HCT116 (cell line): ENCODE measurements around the gene CORO2B.

Source experiments
- CTCF ChIP-seq, 3 experiments: fragments of 200-600 bp in 1 of 3; sonication (generic) in 1 of 3; IDR thresholded peaks in 2 of 3; conservative IDR thresholded peaks in 1 of 3; 2 replicates each; pipeline ENCODE4 v1.5.1; 2012 to 2017; ENCODE audit warnings: low read depth in 2 of 3, low read length in 2 of 3, antibody characterized with exemption in 1 of 3, borderline replicate concordance in 1 of 3, control low read depth in 1 of 3, mild to moderate bottlenecking in 1 of 3, mixed read lengths in 1 of 3, mixed run types in 1 of 3, moderate library complexity in 1 of 3; ENCODE audit not compliant: insufficient read depth in 1 of 3
- EZH2 ChIP-seq: fragments of 200-600 bp; sonication (generic); IDR thresholded peaks from 2 replicates; pipeline ENCODE4 v1.6.1; 2017; ENCODE audit warnings: antibody characterized with exemption, mixed run types
- POLR2A ChIP-seq: IDR thresholded peaks from 2 replicates; pipeline ENCODE4 v1.7.0; 2011; ENCODE audit warnings: borderline replicate concordance; ENCODE audit not compliant: insufficient read depth, insufficient read length; ENCODE audit errors: extremely low read depth
- TF ChIP-seq, protein P1 (sequence below): IDR thresholded peaks from 2 replicates; pipeline ENCODE4 v1.6.1; 2012; ENCODE audit warnings: low read depth
- TF ChIP-seq, protein P2 (sequence below): IDR thresholded peaks from 2 replicates; pipeline ENCODE4 v1.6.1; 2012

DNA sequence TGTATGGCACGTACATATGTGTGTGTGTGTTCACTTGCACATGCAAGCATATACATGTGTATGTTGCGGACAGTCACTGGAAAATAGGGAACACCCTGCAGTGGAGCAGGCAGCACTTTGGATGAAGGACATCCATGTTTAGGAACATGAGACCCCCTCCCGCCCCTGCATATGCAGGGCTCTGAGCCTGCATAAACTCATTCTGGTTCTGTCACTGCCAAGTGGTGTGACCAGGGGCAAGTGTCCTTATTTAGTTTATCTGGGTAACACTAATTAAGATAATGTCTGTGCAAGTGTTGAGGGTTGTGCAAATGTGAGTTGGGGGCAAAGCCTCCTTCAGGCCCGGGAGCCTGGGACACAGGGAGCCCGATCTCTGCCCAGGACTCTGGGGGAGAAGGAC lies 105.7 kb downstream of the CORO2B start:
- no peak for TF ChIP-seq CTCF (IDR thresholded peaks at IDR 0.05 in 2 of 3, conservative IDR thresholded peaks at IDR 0.05 in 1 of 3; ENCODE audit: borderline replicate concordance in 1 of 3, insufficient read depth in 1 of 3, low read depth in 2 of 3, low read length in 2 of 3)
- no peak for TF ChIP-seq POLR2A
- TF ChIP-seq, protein P1, sequence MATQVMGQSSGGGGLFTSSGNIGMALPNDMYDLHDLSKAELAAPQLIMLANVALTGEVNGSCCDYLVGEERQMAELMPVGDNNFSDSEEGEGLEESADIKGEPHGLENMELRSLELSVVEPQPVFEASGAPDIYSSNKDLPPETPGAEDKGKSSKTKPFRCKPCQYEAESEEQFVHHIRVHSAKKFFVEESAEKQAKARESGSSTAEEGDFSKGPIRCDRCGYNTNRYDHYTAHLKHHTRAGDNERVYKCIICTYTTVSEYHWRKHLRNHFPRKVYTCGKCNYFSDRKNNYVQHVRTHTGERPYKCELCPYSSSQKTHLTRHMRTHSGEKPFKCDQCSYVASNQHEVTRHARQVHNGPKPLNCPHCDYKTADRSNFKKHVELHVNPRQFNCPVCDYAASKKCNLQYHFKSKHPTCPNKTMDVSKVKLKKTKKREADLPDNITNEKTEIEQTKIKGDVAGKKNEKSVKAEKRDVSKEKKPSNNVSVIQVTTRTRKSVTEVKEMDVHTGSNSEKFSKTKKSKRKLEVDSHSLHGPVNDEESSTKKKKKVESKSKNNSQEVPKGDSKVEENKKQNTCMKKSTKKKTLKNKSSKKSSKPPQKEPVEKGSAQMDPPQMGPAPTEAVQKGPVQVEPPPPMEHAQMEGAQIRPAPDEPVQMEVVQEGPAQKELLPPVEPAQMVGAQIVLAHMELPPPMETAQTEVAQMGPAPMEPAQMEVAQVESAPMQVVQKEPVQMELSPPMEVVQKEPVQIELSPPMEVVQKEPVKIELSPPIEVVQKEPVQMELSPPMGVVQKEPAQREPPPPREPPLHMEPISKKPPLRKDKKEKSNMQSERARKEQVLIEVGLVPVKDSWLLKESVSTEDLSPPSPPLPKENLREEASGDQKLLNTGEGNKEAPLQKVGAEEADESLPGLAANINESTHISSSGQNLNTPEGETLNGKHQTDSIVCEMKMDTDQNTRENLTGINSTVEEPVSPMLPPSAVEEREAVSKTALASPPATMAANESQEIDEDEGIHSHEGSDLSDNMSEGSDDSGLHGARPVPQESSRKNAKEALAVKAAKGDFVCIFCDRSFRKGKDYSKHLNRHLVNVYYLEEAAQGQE, result no peak
- no peak for TF ChIP-seq EZH2
- TF ChIP-seq, protein P2, sequence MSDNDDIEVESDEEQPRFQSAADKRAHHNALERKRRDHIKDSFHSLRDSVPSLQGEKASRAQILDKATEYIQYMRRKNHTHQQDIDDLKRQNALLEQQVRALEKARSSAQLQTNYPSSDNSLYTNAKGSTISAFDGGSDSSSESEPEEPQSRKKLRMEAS, result no peak
